Psoas muscle (tissue), 8 donors: ENCODE data around the gene PGAM5. TPM values are rescaled to one million over a fixed set of nuclear protein-coding genes. Genes with fewer than 3 reads are reported as not detected.

Source experiments
- ATAC-seq, 4 donors: fragments of 200-7000 bp; cut with Tn5 transposase; one replicate each; pipeline ENCODE4 v1.9.1; 2020; ENCODE audit warnings: moderate library complexity in 3 of 4, mild to moderate bottlenecking in 2 of 4
- DNase-seq, 2 donors: peaks; one replicate each; pipeline ENCODE4 v3.0.0-alpha.2; 2020
- H3K27ac ChIP-seq: fragments of 200-600 bp; one replicate; pipeline ENCODE4 v1.8.0; 2022
- H3K27me3 ChIP-seq, 3 donors: fragments of 200-600 bp in 1 of 3; one replicate each; pipeline versions ENCODE4 v1.6.1 to v1.8.0; 2013 to 2022; ENCODE audit warnings: low read length in 2 of 3, mild to moderate bottlenecking in 2 of 3, moderate library complexity in 1 of 3; ENCODE audit not compliant: insufficient read depth in 3 of 3
- H3K36me3 ChIP-seq, 2 donors: fragments of 200-600 bp in 1 of 2; one replicate each; pipeline versions ENCODE4 v1.6.1 to v1.8.0; 2013 to 2022; ENCODE audit warnings: low read depth in 1 of 2, mild to moderate bottlenecking in 1 of 2, moderate library complexity in 1 of 2; ENCODE audit not compliant: insufficient read depth in 1 of 2
- H3K4me1 ChIP-seq: fragments of 200-600 bp; one replicate; pipeline ENCODE4 v1.8.0; 2022
- H3K4me3 ChIP-seq: fragments of 200-600 bp; one replicate; pipeline ENCODE4 v1.8.0; 2022; ENCODE audit warnings: mild to moderate bottlenecking
- H3K9me3 ChIP-seq: fragments of 200-600 bp; one replicate; pipeline ENCODE4 v1.8.0; 2022
- CTCF ChIP-seq: fragments of 200-600 bp; IDR thresholded peaks from one replicate; pipeline ENCODE4 v1.8.0; 2022; ENCODE audit warnings: antibody characterized with exemption
- WGBS, 3 donors: extraction: QIAGEN DNeasy Blood & Tissue Kit; methylation state at CpG; one replicate each; pipeline versions ENCODE4 v1.1.6 to v1.1.7; 2013; 5-methylcytosine and 5-hydroxymethylcytosine counted together
- intact Hi-C, 2 donors: fragments of 100-400 bp; cut with DNase I; formaldehyde crosslinking; loops; one replicate each; pipeline versions ENCODE4 v1.11.0 to v1.14.2; 2022
- polyA plus RNA-seq, 3 donors: library from polyadenylated mRNA; stranded (reverse); fragments of 200-250 nt; gene quantifications; one replicate each; pipeline ENCODE4 v1.2.3, GENCODE V29; 2013
- total RNA-seq, 4 donors: library from RNA; stranded (reverse); fragmentation: NEBNext Ultra II Directional in 2 of 4; extraction: Animal tissue kit (Norgen Biotek cat#: 25700) in 2 of 4; gene quantifications; one replicate each; pipeline versions ENCODE4 v1.2.1 to v1.2.4, GENCODE V29; 2021 to 2023
- donor health status: healthy with polysubstance abuse.
- donor health status: DM: no; HTN: no; CAD: no; lungs with moderate emphysema.
- donor health status: Bipolar disorder and iron deficiency.
- donor health status: healthy.
- donor health status: DM: yes; HTN: yes; CAD: no.
- donor health status: DM: no; HTN: no; CAD: no.
- donor health status: DM: no; HTN: no; CAD: no.
- donor health status: DM: yes; HTN: yes; CAD: no.

The PGAM5 gene
- total and polyA plus RNA-seq, 7 donors: 25.3 to 62.0 (median 47.2) TPM

GRCh38 chr12:132707241-132707640 lies 3.4 kb upstream of the PGAM5 start:
- no peak for TF ChIP-seq CTCF
- no peak overlapping the region for H3K27ac ChIP-seq
- 92 to 94% (median 94%) methylated on average over 6 of the region's 6 CpGs for WGBS, 3 donors
- H3K27me3 ChIP-seq: no peaks in the 10 kb centered on the region
- no peaks in the 10 kb centered on the region for H3K9me3 ChIP-seq
- ATAC-seq (no peak), DNase-seq (no peak)
- H3K36me3 ChIP-seq: peaks cover 0 to 22% of the 10 kb centered on the region in 2 donors
- intact Hi-C loops: no loop called here
- no peak overlapping the region for H3K4me3 ChIP-seq
- H3K4me1 ChIP-seq: peaks cover 9% of the 10 kb centered on the region

GRCh38 chr12:132708150-132708549 lies 2.5 kb upstream of the PGAM5 start:
- ATAC-seq (no peak), DNase-seq (no peak)
- Histone ChIP-seq H3K27me3 (no peaks in the 10 kb centered on the region), H3K4me3 (no peak overlapping the region), H3K27ac (no peak overlapping the region), H3K36me3 (peaks cover 0 to 18% of the 10 kb centered on the region in 2 donors), H3K4me1 (peaks cover 11% of the 10 kb centered on the region), H3K9me3 (no peaks in the 10 kb centered on the region)
- WGBS, 3 donors: 69 to 81% (median 75%) methylated on average over 2 of the region's 2 CpGs
- TF ChIP-seq CTCF: no peak
- intact Hi-C loops: no loop called here

- WGBS, 3 donors: 0 to 1% (median 1%) methylated on average over 26 of the region's 26 CpGs
- Histone ChIP-seq H3K9me3 (no peaks in the 10 kb centered on the region), H3K36me3 (peaks cover 4 to 13% of the 10 kb centered on the region in 2 donors), H3K27me3 (no peaks in the 10 kb centered on the region), H3K4me3 (peak overlapping the region; percentile 93), H3K27ac (peak overlapping the region; percentile 93), H3K4me1 (peaks cover 11% of the 10 kb centered on the region)
- ATAC-seq (peak; percentile 30 to 57 (median 34)), DNase-seq (no peak)
- intact Hi-C loops: no loop called here
- no peak for TF ChIP-seq CTCF
These were observed 618 bp upstream of the PGAM5 start for GRCh38 chr12:132710043-132710404.

GRCh38 chr12:132711080-132711843 lies 620 bp downstream of the PGAM5 start:
- H3K4me1 ChIP-seq: peaks cover 11% of the 10 kb centered on the region
- H3K9me3 ChIP-seq: no peaks in the 10 kb centered on the region
- peak overlapping the region; percentile 93 for H3K4me3 ChIP-seq
- H3K36me3 ChIP-seq: peaks cover 4 to 25% of the 10 kb centered on the region in 2 donors
- peak overlapping the region; percentile 93 for H3K27ac ChIP-seq
- intact Hi-C loops: no loop called here
- WGBS, 3 donors: 8 to 10% (median 8%) methylated on average over 44 to 59 of the region's 59 CpGs
- ATAC-seq (peak in 1 of 4 donors; percentile 1), DNase-seq (peak in 1 of 2 donors; percentile 32)
- H3K27me3 ChIP-seq: no peaks in the 10 kb centered on the region
- TF ChIP-seq CTCF: no peak
